Stimulated activated CD8-positive, alpha-beta memory T cell treated with anti-CD3 and anti-CD28 coated beads, Interleukin-2, amount 100 ng/mL, for 48 hours (primary cell): Measurements from ENCODE around the gene MAGEB1.

Experiments used
- DNase-seq, 2 donors: peaks; one replicate each; pipeline ENCODE4 v3.0.0-alpha.2; 2020; ENCODE audit warnings: low read depth in 2 of 2

MAGEB1 gene, protein sequence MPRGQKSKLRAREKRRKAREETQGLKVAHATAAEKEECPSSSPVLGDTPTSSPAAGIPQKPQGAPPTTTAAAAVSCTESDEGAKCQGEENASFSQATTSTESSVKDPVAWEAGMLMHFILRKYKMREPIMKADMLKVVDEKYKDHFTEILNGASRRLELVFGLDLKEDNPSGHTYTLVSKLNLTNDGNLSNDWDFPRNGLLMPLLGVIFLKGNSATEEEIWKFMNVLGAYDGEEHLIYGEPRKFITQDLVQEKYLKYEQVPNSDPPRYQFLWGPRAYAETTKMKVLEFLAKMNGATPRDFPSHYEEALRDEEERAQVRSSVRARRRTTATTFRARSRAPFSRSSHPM

DNA sequence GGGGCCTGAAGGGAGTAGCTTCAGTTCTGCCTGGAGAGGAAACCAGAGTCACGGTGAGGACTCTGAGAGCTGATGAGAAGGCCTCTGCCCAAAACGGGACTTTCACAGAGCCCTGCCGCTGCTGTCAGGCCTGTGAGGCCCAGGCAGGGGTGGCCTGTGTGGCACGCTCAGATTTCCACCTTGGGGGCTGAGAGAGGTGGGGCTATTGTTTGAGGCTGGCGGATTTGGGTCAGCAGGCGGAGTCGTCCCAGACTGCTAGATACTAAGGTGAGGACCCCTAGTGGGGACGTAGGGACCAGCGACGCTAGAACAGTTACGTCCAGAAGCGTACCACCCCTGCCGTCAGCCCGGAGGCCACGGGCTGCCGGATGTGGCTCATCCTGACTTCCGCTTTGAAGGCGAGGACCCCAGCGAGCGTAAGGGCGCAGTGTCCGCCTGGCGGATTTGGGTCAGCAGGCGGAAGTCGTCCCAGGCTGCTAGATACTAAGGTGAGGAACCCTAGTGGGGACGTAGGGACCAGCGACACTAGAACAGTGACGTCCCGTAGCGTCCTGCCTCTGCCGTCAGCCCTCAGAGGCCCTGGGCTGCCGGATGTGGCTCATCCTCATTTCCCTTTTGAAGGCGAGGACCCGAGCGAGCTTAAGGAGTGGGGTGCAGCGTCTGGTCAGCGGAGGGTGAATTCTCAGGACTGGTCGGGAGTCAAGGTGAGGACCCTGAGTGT is at the start of gene MAGEB1:
Gene MAGEB1 (plus strand): TSS at position 378 of the 721 bp plus-strand sequence. CDS start 3,348 bp downstream, outside the sequence.
- DNase-seq, result no peak

DNA sequence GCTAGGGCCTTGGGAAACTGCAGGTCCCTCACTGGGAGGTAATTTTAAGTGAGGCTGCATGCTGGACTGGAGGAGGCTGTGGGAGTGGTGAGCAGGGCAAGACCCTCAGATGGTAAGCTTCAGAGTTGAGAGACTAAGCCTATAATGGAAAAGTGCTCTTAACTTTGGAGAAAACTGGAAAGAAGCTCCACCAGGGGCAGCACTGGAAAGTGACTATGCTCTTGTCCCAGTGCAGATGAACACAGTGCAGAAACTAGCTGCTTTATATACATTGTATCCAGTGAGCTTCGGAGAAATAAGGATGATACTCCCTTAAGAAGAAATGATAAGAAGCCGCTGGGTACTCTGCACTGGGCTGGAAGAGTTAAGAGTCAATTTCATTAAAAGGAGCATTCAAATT is 34.8 kb upstream of the MAGEB1 start:
- no peak for DNase-seq

DNA sequence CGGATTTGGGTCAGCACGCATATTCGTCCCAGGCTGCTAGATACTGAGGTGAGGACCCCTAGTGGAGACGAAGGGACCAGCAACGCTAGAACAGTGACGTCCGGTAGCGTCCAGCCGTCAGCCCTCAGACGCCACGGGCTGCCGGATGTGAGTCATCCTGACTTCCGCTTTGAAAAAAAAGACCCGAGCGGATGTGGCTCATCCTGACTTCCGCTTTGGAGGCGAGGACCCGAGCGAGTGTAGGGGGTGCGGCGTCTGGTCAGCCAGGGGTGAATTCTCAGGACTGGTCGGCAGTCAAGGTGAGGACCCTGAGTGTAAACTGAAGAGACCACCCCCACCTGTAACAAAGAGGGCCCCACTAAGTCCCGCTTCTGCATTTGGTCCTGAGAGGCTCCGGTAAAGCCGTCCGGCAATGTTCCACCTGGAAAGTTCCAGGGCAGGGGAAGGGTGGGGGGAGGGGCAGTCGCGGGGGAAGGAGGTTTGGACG is 31.5 kb upstream of the MAGEB1 start, which contains the start of gene MAGEB2:
Gene MAGEB2 (plus strand): TSS at position 207 of the 487 bp plus-strand sequence. CDS start 3,018 bp downstream, outside the sequence.
- DNase-seq, result no peak

GRCh38 chrX:30217465-30217864 is 29.5 kb upstream of the MAGEB1 start:
- DNase-seq, result no peak

DNA sequence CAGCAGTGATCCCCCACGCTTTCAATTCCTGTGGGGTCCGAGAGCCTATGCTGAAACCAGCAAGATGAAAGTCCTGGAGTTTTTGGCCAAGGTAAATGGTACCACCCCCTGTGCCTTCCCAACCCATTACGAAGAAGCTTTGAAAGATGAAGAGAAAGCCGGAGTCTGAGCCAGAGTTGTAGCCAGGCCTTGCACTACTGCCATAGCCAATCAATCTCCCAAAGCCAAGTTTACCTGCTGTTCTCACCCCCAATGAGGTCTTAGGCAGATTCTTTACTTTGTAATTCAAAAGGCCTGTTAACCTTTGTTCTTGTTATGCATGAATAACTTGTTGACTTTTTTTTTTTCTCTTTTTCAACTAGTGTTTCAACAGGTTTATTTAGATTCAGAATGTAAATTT is 27.6 kb upstream of the MAGEB1 start:
- DNase-seq, result no peak

DNA sequence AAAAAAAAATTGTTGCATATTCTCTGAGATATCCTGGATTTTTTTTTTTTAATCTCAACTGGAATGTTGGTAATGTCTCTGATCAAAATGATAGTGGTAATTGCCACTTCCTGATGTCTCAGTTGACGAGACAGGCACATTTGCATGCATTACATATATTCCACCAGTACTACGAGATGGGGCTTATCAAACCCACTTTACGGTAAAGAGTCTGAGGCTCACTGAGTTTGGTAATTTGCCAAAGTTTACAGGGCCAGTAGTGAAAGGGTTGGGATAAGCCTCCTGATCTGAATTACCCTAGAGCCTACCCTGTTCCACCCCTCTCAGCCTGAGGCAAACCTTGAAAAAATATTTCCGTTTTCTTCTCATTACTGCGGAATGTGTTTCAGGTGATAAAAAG is 26.3 kb upstream of the MAGEB1 start:
- no peak for DNase-seq

DNA sequence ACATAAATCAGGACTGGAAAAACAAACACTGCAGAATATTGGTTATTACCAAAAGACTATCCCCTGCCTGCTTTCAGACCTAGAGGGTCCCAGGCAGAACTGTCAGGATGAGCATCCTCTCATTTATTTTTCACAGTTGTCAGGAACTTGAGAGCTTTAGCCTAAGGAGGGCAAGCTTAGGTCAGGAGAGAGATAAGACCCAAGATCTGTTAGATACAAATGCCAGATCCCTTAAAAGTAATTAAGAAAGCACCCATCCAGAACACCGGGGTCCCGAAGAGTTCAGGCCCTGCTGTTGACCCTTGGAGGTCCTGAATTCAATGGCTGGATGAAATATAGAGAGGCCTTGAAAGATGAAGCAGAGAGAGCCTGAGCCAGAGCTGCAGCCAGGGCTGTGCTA is 22.4 kb upstream of the MAGEB1 start:
- DNase-seq, result no peak

- DNase-seq, result no peak
Observed at GRCh38 chrX:30228526-30228925, 18.4 kb upstream of the MAGEB1 start.

- DNase-seq, result no peak
Observed at GRCh38 chrX:30230395-30230794, 16.6 kb upstream of the MAGEB1 start, which contains the start of gene MAGEB3. MAGEB3 (plus strand) TSS chrX:30230657; CDS start chrX:30235925, 5,268 bp downstream.

- no peak for DNase-seq
Observed at GRCh38 chrX:30241724-30242415, 5.1 kb upstream of the MAGEB1 start, which contains the start of gene MAGEB4. MAGEB4 (plus strand) TSS chrX:30242000; CDS start chrX:30242136, 136 bp downstream.

DNA sequence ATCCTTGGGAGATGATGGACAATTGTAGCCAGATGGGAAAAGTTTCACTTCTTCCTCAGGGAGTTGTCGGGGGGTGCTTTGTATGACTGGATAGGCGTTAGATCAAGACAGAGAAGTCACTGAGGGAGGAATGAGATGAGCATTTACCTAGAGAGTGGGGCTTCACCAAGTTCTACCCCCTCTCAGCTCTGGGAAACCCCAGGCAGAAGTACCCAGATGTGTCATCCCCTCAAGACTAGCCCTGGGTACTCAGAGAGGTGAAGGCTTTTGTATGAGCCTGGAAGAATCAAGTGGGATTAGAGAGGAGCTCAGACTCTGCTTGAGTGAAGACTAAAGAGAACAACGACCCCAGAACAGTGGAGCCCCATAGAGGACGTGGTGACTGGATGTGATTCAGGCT is 1.9 kb downstream of the MAGEB1 start:
- DNase-seq, result no peak

DNA sequence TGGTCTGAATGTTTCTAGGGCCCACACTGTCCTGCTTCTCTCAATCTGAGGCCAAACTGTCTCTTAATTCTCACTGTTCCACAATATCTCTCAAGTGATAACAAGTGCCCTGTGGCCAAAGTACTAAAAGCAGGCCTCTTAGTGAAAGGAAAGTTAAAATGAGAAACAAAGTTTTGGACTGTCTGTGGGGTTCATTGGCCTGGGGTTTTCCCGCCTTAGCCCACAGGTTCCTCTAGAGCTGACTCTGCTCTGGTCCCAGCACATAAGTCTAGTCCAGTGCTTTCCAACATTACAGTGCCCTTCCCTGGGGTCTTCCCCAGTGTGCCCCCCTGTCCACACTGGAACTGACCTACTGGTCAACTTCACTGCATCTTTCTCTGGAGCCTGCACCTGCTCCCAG is 6.3 kb downstream of the MAGEB1 start:
- no peak for DNase-seq

DNA sequence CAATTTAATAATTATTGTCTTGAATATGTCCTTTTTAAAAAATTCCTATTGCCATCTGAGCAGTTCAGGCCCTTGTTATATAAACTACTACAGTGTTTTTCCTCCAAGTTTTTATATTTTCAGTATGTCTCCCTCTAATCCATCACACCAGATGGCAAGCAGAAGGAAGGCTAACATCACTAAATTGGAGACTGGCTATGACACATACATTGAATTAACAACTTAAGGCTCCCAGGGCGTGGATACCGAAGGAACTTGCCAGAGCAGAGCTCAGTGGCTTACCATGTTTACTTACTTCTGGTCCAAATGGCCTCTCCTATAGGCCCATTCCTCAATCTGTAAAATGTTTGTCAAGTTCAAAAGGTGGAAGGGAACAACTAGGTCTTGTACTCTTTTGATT is 13.0 kb downstream of the MAGEB1 start:
- no peak for DNase-seq

DNA sequence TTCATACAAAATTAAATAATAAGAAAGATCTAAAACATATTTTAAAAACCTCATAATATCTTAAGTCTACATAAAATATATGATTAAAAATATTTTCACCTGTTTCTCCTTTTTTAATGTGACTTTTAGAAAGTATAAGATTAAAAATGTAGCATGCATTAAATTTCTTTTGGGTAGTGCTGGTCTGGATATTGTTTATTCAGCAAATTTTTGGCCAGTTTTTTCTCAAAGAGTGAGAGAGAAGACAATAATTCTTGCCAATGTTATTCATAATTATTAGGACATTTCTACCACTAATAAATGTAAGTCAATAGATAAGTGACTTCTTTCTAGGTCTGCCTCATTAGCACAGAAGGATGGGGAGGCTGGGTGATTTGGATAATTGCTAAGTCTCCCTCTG is 14.1 kb downstream of the MAGEB1 start:
- no peak for DNase-seq

DNA sequence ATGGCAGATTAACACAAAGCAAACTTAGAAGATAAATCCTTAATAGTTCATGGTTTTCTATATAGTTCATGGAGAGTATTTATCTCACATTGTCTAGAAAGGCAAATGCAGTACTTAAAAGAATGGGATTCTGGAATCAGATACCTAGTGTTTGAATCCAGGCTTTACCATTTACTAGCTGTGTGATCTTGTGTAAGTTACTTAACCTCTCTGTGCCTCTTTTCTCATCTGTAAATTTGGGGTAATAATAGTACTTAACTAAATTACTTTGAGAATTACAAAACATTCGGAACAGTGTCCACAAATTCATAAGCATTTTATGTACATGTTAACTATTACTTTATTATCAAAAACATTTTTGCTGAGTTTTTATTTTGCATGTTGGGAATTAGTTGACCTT is 15.8 kb downstream of the MAGEB1 start:
- no peak for DNase-seq

- DNase-seq, result no peak
Observed at GRCh38 chrX:30270639-30271038, 23.7 kb downstream of the MAGEB1 start.

- no peak for DNase-seq
Observed at GRCh38 chrX:30275498-30275897, 28.6 kb downstream of the MAGEB1 start.

DNA sequence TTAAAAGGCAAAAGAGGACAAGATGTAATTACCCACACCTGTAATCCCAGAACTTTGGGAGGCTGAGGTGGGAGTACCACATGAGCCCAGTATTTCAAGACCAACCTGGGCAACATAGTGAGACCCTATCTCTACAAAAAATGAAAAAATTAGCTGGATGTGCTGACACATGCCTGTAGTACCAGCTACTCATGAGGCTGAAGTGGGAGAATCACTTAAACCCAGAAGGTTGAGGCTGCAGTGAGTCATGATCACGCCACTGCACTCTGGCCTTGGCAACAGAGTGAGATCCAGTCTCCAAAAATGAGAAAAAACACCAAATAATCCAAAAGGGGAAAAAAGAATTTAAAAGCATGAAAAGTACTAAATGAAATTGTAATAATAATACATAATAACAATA is 31.4 kb downstream of the MAGEB1 start:
- DNase-seq, result no peak

DNA sequence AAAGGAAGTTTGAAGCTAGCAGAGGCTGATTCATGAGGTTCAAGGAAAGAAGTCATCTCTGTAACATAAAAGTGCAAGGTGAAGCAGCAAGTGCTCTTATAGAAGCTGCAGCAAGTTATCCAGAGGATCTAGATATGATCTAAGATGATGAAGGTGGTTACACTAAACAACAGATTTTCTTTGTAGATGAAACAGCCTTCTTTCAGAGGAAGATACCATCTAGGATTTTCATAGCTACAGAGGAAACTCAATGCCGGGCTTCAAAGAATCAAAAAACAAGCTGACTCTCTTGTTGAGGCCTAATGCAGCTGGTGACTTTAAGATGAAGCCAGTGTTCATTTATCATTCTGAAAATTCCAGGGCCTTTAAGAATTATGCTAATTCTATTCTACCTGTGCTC is 33.5 kb downstream of the MAGEB1 start:
- DNase-seq, result no peak

DNA sequence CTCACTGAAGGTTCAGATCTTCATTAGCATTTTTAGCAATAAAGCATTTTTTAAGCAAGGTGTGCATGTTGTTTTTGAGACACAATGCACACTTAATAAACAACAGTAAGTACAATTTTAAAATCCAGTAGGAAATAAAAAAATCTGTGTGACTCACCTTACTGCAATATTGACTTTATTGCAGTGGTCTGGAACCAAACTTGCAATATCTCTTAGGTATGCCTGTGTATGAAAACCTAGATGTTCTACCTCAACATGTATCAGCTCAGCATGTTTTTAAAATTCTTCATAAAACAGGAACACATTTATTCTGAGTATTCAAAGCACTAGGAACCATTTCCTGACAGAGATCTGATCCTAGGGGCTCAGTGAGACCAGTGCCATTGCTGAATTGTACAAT is 35.6 kb downstream of the MAGEB1 start:
- no peak for DNase-seq

DNA sequence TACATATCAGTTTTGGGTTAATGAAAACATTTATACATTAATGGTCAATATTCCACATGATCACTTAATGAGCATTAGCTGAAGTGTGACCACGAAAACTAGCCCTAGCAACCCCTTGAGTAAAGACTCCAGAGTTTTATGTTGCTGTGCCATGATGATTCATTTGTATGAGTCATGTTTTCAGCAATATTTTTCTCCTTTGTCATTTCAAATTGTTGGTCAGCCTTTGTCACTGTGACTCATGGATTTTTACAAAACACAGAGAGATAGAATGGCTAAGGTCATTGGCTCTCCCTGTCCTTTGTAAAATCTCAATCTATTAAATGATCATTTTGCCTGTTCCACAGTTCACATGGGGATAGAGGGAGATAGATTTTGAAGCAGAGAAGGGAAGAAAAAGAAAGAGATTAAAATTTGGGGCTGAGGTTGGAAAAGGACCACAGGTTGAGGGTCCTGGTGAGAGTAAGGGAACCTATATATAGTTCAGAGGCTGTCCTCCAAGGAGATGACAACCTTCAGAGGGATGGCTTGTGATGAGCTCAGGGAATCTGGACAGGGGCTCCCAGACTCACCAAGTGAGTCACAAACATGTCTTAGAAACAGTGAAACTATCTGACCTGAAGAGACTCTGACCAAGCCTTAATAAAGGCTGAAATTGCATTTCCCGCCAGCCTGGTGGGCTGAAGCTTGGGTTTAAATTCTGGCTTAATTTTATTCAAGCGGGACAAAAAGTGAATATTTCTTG is 36.7 kb downstream of the MAGEB1 start:
- DNase-seq, result no peak
